HepG2 (cell line): ENCODE measurements around the gene BCAN. TPM values are rescaled to one million over a fixed set of nuclear protein-coding genes. Genes with fewer than 3 reads are reported as not detected.
A peak's percentile ranks its signal among the peaks of the same experiment; 100 is the strongest.

ENCODE experiments used
- ATAC-seq: fragments of 200-7000 bp; cut with Tn5 transposase; 3 replicates; pipeline ENCODE4 v1.9.1; 2020; ENCODE audit warnings: mild to moderate bottlenecking, moderate library complexity
- BruUV-seq: library from RNA; stranded (reverse); fragments of 400-500 nt; replicated peaks from 2 replicates; lab custom pipeline; 2021; lab: Mats Ljungman, UMichigan
- CTCF ChIA-PET: fragments of 300-600 bp; formaldehyde crosslinking; extraction: SDS; loops from one replicate; lab custom pipeline; 2021; ENCODE audit warnings: low total read pairs, inconsistent platforms, low intra/inter-chr PET ratio; lab: Yijun Ruan, JAX
- POLR2A ChIA-PET: fragments of 350-600 bp; sonication (Branson Sonifier 250); formaldehyde crosslinking; loops from one replicate; lab custom pipeline; 2020; ENCODE audit warnings: antibody characterized with exemption, inconsistent platforms; lab: Yijun Ruan, JAX
- DNase-seq: peaks from one replicate; pipeline ENCODE4 v3.0.0-alpha.2; 2015; ENCODE audit warnings: low spot score
- FAIRE-seq: peaks from 3 replicates; lab custom pipeline; 2011; peaks lifted over from hg19 to GRCh38; lab: Jason Lieb, UNC
- H2AFZ ChIP-seq: one replicate; pipeline ENCODE4 v1.6.1; 2011; ENCODE audit warnings: low read length, inconsistent platforms
- H3K27ac ChIP-seq: fragments of 300-600 bp; 3 replicates; pipeline ENCODE4 v1.8.0; 2011; ENCODE audit warnings: mixed run types, mild to moderate bottlenecking, mixed read lengths, low read length, inconsistent platforms; ENCODE audit not compliant: insufficient read depth; ENCODE audit errors: extremely low read length
- H3K27me3 ChIP-seq, 2 experiments: fragments of 200-600 bp in 1 of 2; 2 replicates in 1 of 2; 3 replicates in 1 of 2; pipeline versions ENCODE4 v1.6.0 to v1.8.0; 2011; ENCODE audit warnings: low read length in 2 of 2, mild to moderate bottlenecking in 2 of 2, moderate library complexity in 2 of 2, inconsistent platforms in 1 of 2; ENCODE audit not compliant: insufficient read depth in 2 of 2, control insufficient read depth in 1 of 2
- H3K36me3 ChIP-seq, 2 experiments: fragments of 200-600 bp in 1 of 2; replicated peaks in 1 of 2; 2 replicates in 1 of 2; 3 replicates in 1 of 2; pipeline versions ENCODE4 v1.5.1 to v1.8.0; 2011; ENCODE audit warnings: low read length in 2 of 2, inconsistent platforms in 1 of 2; ENCODE audit not compliant: insufficient read depth in 2 of 2, control insufficient read depth in 1 of 2
- H3K4me1 ChIP-seq: 2 replicates; pipeline ENCODE4 v1.5.1; 2012; ENCODE audit warnings: low read length, inconsistent platforms; ENCODE audit not compliant: insufficient read depth
- H3K4me2 ChIP-seq: 2 replicates; pipeline ENCODE4 v1.6.0; 2011; ENCODE audit warnings: low read depth, low read length, inconsistent platforms
- H3K4me3 ChIP-seq, 3 experiments: fragments of 200-600 bp in 1 of 3; sonication (generic), shearing (Covaris generic) in 1 of 3; replicated peaks in 1 of 3; 2 replicates each; pipeline ENCODE4 v1.5.1; 2011 to 2016; ENCODE audit warnings: low read length in 3 of 3, inconsistent platforms in 2 of 3, low read depth in 2 of 3, mild to moderate bottlenecking in 2 of 3, control low read depth in 1 of 3, mixed read lengths in 1 of 3; ENCODE audit not compliant: insufficient read depth in 1 of 3
- H3K79me2 ChIP-seq: one replicate; pipeline ENCODE4 v1.6.1; 2011; ENCODE audit warnings: low read length, inconsistent platforms; ENCODE audit not compliant: insufficient read depth
- H3K9ac ChIP-seq: 2 replicates; pipeline ENCODE4 v1.6.0; 2011; ENCODE audit warnings: mild to moderate bottlenecking, low read depth, low read length, inconsistent platforms; ENCODE audit not compliant: insufficient read depth
- H3K9me3 ChIP-seq: 2 replicates; pipeline ENCODE4 v1.5.1; 2012; ENCODE audit warnings: mild to moderate bottlenecking, low read length
- H4K20me1 ChIP-seq: 2 replicates; pipeline ENCODE4 v1.6.0; 2011; ENCODE audit warnings: inconsistent platforms, mild to moderate bottlenecking, low read length, moderate library complexity; ENCODE audit not compliant: insufficient read depth
- ZBTB33 ChIP-seq: sonication (generic); formaldehyde crosslinking; IDR thresholded peaks from 2 replicates; pipeline ENCODE4 v1.4.0; 2020; ENCODE audit warnings: missing genetic modification reagents
- ZBTB42 ChIP-seq: sonication (generic); formaldehyde crosslinking; IDR thresholded peaks from 2 replicates; pipeline ENCODE4 v1.5.0; 2020; ENCODE audit warnings: mild to moderate bottlenecking, missing genetic modification reagents
- WGBS: methylation state at CpG from one replicate; pipeline ENCODE4 v1.1.6; 2017; ENCODE audit warnings: low lambda C conversion rate; 5-methylcytosine and 5-hydroxymethylcytosine counted together
- in situ Hi-C: cut with HindIII; loops from 2 replicates; pipeline ENCODE4 v1.10.0; 2017; ENCODE audit warnings: low pct_unique_long_range_greater_than_20kb; ENCODE audit not compliant: extremely low pct_ligation_motif_present
- intact Hi-C: fragments of 100-400 bp; cut with micrococcal nuclease; formaldehyde crosslinking; loops from one replicate; pipeline ENCODE4 v1.10.0; 2022; ENCODE audit not compliant: unreplicated experiment
- polyA plus RNA-seq, 8 experiments: library from polyadenylated mRNA; depleted of rRNA in 3 of 8; stranded (reverse) in 7 of 8; unstranded in 1 of 8; fragments of >200 nt; fragmentation: Illumina TruSeq in 4 of 8; extraction: Trizol in 4 of 8; gene quantifications; 2 replicates each; pipeline versions ENCODE4 v1.2.1 to v1.2.3, GENCODE V29; 2011 to 2016; ENCODE audit warnings: low read depth in 4 of 8, missing spikeins in 1 of 8, mixed read lengths in 1 of 8; ENCODE audit not compliant: insufficient read depth in 1 of 8
- total RNA-seq, 5 experiments: library from RNA; depleted of rRNA; stranded (reverse); fragments of >200 nt; fragmentation: Illumina TruSeq; extraction: Trizol; gene quantifications; 2 replicates each; pipeline ENCODE4 v1.2.3, GENCODE V29; 2016; ENCODE audit warnings: low read depth in 1 of 5

Gene BCAN
- total and polyA plus RNA-seq, 2 of the 13 experiments (the other 11 are each of a cell fraction or from before 2014, with no cell fraction given): not detected

DNA sequence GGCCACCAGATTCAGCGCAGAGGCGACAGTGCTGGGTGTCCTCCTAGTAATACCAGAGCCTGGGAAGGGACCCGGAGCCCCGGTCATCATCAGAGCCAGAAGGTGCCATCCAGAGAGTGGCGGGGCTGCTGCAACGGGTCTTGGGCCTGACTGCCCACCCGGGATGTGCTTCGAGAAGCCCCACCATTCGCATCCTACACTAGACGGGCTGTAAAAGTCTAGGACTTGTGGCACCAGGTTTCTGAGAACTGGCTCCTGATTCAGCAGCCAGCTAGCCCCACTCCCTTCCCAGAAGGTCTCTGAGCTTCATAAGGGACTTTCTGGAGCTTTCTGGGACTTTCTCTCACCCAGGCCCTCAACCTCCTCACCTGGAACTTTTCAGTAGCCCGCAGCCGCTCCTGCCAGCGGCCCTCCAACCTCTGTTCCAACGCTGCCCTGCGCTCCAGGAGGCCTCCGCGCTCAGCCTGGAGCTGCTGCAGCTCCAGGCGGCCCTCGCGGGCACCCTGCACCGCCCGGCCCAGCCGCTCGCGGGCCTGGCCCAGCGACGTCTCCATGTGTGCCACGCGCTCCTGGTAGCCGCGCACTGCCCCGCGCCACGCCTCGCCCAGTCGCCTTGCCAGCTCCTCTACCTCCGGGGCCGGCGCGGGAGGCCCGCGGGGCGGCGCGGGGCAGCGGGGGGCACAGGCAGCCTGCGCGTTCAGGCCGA is 34.4 kb downstream of the BCAN start:
- no TSS peak for BruUV-seq
- TF ChIP-seq ZBTB33 (CRISPR knock-in tag): peak; percentile 35
- TF ChIP-seq ZBTB42 (CRISPR knock-in tag): no peak
- in situ Hi-C loops (no loop called here), intact Hi-C loops (loop anchor here (2.0 kb wide), 1 partner anchor 49 kb away; no protein-coding TSS in a partner anchor)
- ChIA-PET CTCF (interaction anchor here (1.0 to 5.1 kb wide), 2 partner anchors 18 to 57 kb away, joined by 3 to 166 read pairs; partner anchors contain the start of gene HAPLN2), POLR2A (interaction anchor here (0.8 to 9.1 kb wide), 4 partner anchors 13 to 65 kb away, joined by 4 to 189 read pairs (median 6); partner anchors contain the start of genes METTL25B and MRPL24)
- 77% methylated on average over 28 of the region's 49 CpGs for WGBS
- peaks cover 2 to 24% of the 10 kb centered on the region in 2 experiments for H3K27me3 ChIP-seq
- H2AFZ ChIP-seq: no peak overlapping the region
- DNase-seq: no peak
- H3K27ac ChIP-seq: no peak overlapping the region
- peak overlapping the region; percentile 41; the same call in 1 of the 2 replicates for H3K9ac ChIP-seq
- peak; percentile 20 for ATAC-seq
- H3K9me3 ChIP-seq: no peaks in the 10 kb centered on the region
- H3K4me2 ChIP-seq: peak overlapping the region; percentile 81
- no peaks in the 10 kb centered on the region for H4K20me1 ChIP-seq
- FAIRE-seq: no peak
- peaks cover 2% of the 10 kb centered on the region for H3K79me2 ChIP-seq
- peak overlapping the region; percentile 34 to 63 (median 58); a peak in 5 of 6 replicates for H3K4me3 ChIP-seq
- H3K36me3 ChIP-seq: no peaks in the 10 kb centered on the region
- peaks cover 53% of the 10 kb centered on the region for H3K4me1 ChIP-seq
